HCT116 (cell line): ENCODE data around the gene HAX1. TPM values are rescaled to one million over a fixed set of nuclear protein-coding genes. Genes with fewer than 3 reads are reported as not detected.

ENCODE experiments used
- ATAC-seq: fragments of 200-7000 bp; cut with Tn5 transposase; 2 replicates; pipeline ENCODE4 v1.9.1; 2020; ENCODE audit warnings: mild to moderate bottlenecking, moderate library complexity
- Bru-seq: library from RNA; stranded (reverse); fragments of 400-500 nt; gene quantifications from one replicate; lab custom pipeline; 2021; lab: Mats Ljungman, UMichigan
- BruChase-seq, 2 experiments: library from RNA; stranded (reverse); fragments of 400-500 nt; gene quantifications; one replicate each; lab custom pipeline; 2021; lab: Mats Ljungman, UMichigan
- BruUV-seq: library from RNA; stranded (reverse); fragments of 400-500 nt; replicated peaks from 2 replicates; lab custom pipeline; 2021; lab: Mats Ljungman, UMichigan
- CTCF ChIA-PET: fragments of 300-600 bp; sonication (Branson Sonifier 250); formaldehyde crosslinking; loops from one replicate; lab custom pipeline; 2021; ENCODE audit warnings: antibody characterized with exemption; lab: Charles Lee
- POLR2A ChIA-PET: fragments of 300-600, 350-600 bp; sonication (Branson Sonifier 250); formaldehyde crosslinking; loops from one replicate; lab custom pipeline; 2021; ENCODE audit warnings: antibody characterized with exemption; lab: Charles Lee
- RAD21 ChIA-PET, 2 experiments: fragments of 300-600 bp; sonication (Branson Sonifier 250); formaldehyde crosslinking; loops; one replicate each; lab custom pipeline; 2023; ENCODE audit warnings: low total read pairs in 2 of 2; ENCODE audit not compliant: uncharacterized antibody in 2 of 2, unreplicated experiment in 2 of 2, low non-redundant PET in 1 of 2; lab: Charles Lee
- DNase-seq: peaks from one replicate; pipeline ENCODE4 v3.0.0-alpha.2; 2010; ENCODE audit warnings: low read depth, low spot score
- H2AFZ ChIP-seq: fragments of 200-600 bp; shearing (Covaris generic), sonication (generic); 2 replicates; pipeline ENCODE4 v1.6.1; 2017; ENCODE audit warnings: low read depth, mixed run types, mixed read lengths, antibody characterized with exemption, low read length; ENCODE audit not compliant: poor library complexity, severe bottlenecking
- H3K27ac ChIP-seq: 2 replicates; pipeline ENCODE4 v1.5.1; 2012; ENCODE audit warnings: low read depth, low read length
- H3K27me3 ChIP-seq: fragments of 200-600 bp; sonication (generic); 2 replicates; pipeline ENCODE4 v1.6.1; 2016; ENCODE audit warnings: mixed run types, low read length, mixed read lengths; ENCODE audit not compliant: insufficient read depth
- H3K36me3 ChIP-seq, 2 experiments: fragments of 200-500 bp in 1 of 2; fragments of 200-600 bp in 1 of 2; sonication (Bioruptor generic) in 1 of 2; sonication (generic) in 1 of 2; 2 replicates each; pipeline versions ENCODE4 v1.5.1 to v1.6.1; 2014 to 2016; ENCODE audit warnings: low read length in 2 of 2, inconsistent platforms in 1 of 2, mixed read lengths in 1 of 2, mixed run types in 1 of 2; ENCODE audit not compliant: insufficient read depth in 2 of 2, control insufficient read depth in 1 of 2
- H3K4me1 ChIP-seq, 2 experiments: fragments of 200-600 bp in 1 of 2; sonication (generic) in 1 of 2; 2 replicates each; pipeline versions ENCODE4 v1.5.1 to v1.6.1; 2012 to 2017; ENCODE audit warnings: low read length in 2 of 2, inconsistent platforms in 1 of 2, mild to moderate bottlenecking in 1 of 2, mixed read lengths in 1 of 2, mixed run types in 1 of 2, moderate library complexity in 1 of 2; ENCODE audit not compliant: insufficient read depth in 2 of 2, control insufficient read depth in 1 of 2
- H3K4me2 ChIP-seq: fragments of 200-600 bp; sonication (generic); 2 replicates; pipeline ENCODE4 v1.6.1; 2017; ENCODE audit warnings: mixed run types, low read length, mixed read lengths
- H3K4me3 ChIP-seq, 2 experiments: fragments of 200-600 bp in 1 of 2; sonication (generic) in 1 of 2; replicated peaks in 1 of 2; 2 replicates each; pipeline ENCODE4 v1.5.1; 2011 to 2016; ENCODE audit warnings: low read length in 2 of 2, control low read depth in 1 of 2, low read depth in 1 of 2, mild to moderate bottlenecking in 1 of 2, mixed read lengths in 1 of 2, mixed run types in 1 of 2
- H3K79me2 ChIP-seq: fragments of 200-600 bp; sonication (generic); 2 replicates; pipeline ENCODE4 v1.6.1; 2017; ENCODE audit warnings: mild to moderate bottlenecking, mixed run types, low read length, moderate library complexity, mixed read lengths; ENCODE audit not compliant: insufficient read depth
- H3K9ac ChIP-seq: fragments of 200-600 bp; sonication (generic); 2 replicates; pipeline ENCODE4 v1.6.1; 2016; ENCODE audit warnings: low read length, mixed read lengths
- H3K9me2 ChIP-seq: fragments of 200-600 bp; sonication (generic), shearing (Covaris generic); 2 replicates; pipeline ENCODE4 v1.6.1; 2017; ENCODE audit warnings: mixed run types, mild to moderate bottlenecking, moderate library complexity; ENCODE audit not compliant: insufficient read depth
- H3K9me3 ChIP-seq, 2 experiments: fragments of 200-500 bp in 1 of 2; fragments of 200-600 bp in 1 of 2; sonication (Bioruptor generic) in 1 of 2; sonication (generic) in 1 of 2; 2 replicates each; pipeline ENCODE4 v1.6.1; 2014 to 2017; ENCODE audit warnings: low read length in 2 of 2, mixed read lengths in 2 of 2, inconsistent platforms in 1 of 2, low read depth in 1 of 2, mild to moderate bottlenecking in 1 of 2, mixed run types in 1 of 2, moderate library complexity in 1 of 2; ENCODE audit not compliant: control insufficient read depth in 1 of 2, insufficient read depth in 1 of 2
- H4K20me1 ChIP-seq: fragments of 200-600 bp; sonication (generic), shearing (Covaris generic); 2 replicates; pipeline ENCODE4 v1.6.1; 2017; ENCODE audit warnings: mixed run types, mild to moderate bottlenecking, moderate library complexity; ENCODE audit not compliant: insufficient read depth
- CBX3 ChIP-seq: IDR thresholded peaks from 2 replicates; pipeline ENCODE4 v1.6.1; 2012; ENCODE audit warnings: low read depth
- CEBPB ChIP-seq: IDR thresholded peaks from 2 replicates; pipeline ENCODE4 v1.6.1; 2012; ENCODE audit warnings: low read depth
- EGR1 ChIP-seq: IDR thresholded peaks from 2 replicates; pipeline ENCODE4 v1.6.1; 2012; ENCODE audit warnings: low read depth
- ELF1 ChIP-seq: IDR thresholded peaks from 2 replicates; pipeline ENCODE4 v1.6.1; 2012; ENCODE audit warnings: low read depth, borderline replicate concordance
- EZH2 ChIP-seq: fragments of 200-600 bp; sonication (generic); IDR thresholded peaks from 2 replicates; pipeline ENCODE4 v1.6.1; 2017; ENCODE audit warnings: antibody characterized with exemption, mixed run types
- EZH2phosphoT487 ChIP-seq: fragments of 200-600 bp; IDR thresholded peaks from 2 replicates; pipeline ENCODE4 v1.6.1; 2018; ENCODE audit warnings: antibody characterized with exemption, borderline replicate concordance
- FOSL1 ChIP-seq: IDR thresholded peaks from 2 replicates; pipeline ENCODE4 v1.6.1; 2012; ENCODE audit warnings: low read depth
- POLR2A ChIP-seq: IDR thresholded peaks from 2 replicates; pipeline ENCODE4 v1.7.0; 2011; ENCODE audit warnings: borderline replicate concordance; ENCODE audit not compliant: insufficient read depth, insufficient read length; ENCODE audit errors: extremely low read depth
- POLR2AphosphoS5 ChIP-seq: IDR thresholded peaks from 2 replicates; pipeline ENCODE4 v1.6.1; 2011; ENCODE audit warnings: mild to moderate bottlenecking, low read depth, low read length, moderate library complexity
- RAD21 ChIP-seq: IDR thresholded peaks from 2 replicates; pipeline ENCODE4 v1.6.1; 2012; ENCODE audit warnings: low read depth, mild to moderate bottlenecking
- REST ChIP-seq: IDR thresholded peaks from 2 replicates; pipeline ENCODE4 v1.6.1; 2012; ENCODE audit warnings: low read depth
- SIN3A ChIP-seq: IDR thresholded peaks from 2 replicates; pipeline ENCODE4 v1.6.1; 2012; ENCODE audit warnings: low read depth
- TCF7L2 ChIP-seq: IDR thresholded peaks from 2 replicates; pipeline ENCODE4 v1.7.0; 2011; ENCODE audit warnings: borderline replicate concordance, inconsistent platforms; ENCODE audit not compliant: insufficient read depth, insufficient read length; ENCODE audit errors: extremely low read depth
- YY1 ChIP-seq: IDR thresholded peaks from 2 replicates; pipeline ENCODE4 v1.6.1; 2011; ENCODE audit warnings: low read length, low read depth, moderate library complexity, mild to moderate bottlenecking; ENCODE audit not compliant: insufficient replicate concordance; ENCODE audit errors: extremely low read depth
- ZBTB33 ChIP-seq: IDR thresholded peaks from 2 replicates; pipeline ENCODE4 v1.6.1; 2011; ENCODE audit warnings: mild to moderate bottlenecking, low read length, moderate library complexity; ENCODE audit not compliant: insufficient replicate concordance; ENCODE audit errors: extremely low read depth
- ZFX ChIP-seq: fragments of 450-650 bp; IDR thresholded peaks from 2 replicates; pipeline ENCODE4 v1.6.1; 2017
- ZNF274 ChIP-seq: fragments of 200-500 bp; sonication (Bioruptor generic); IDR thresholded peaks from 2 replicates; pipeline ENCODE4 v1.6.1; 2014; ENCODE audit warnings: mild to moderate bottlenecking, low read depth, low read length, inconsistent platforms
- intact Hi-C: fragments of 100-400 bp; cut with micrococcal nuclease; formaldehyde crosslinking; loops from 2 replicates; pipeline ENCODE4 v1.10.0; 2022
- long read RNA-seq: library from polyadenylated mRNA; unstranded; transcript quantifications from one replicate; pipeline ENCODE4 v2.0.0, GENCODE V29; 2021; ENCODE audit not compliant: unreplicated experiment
- polyA plus RNA-seq: library from polyadenylated mRNA; unstranded; fragments of >200 nt; gene quantifications from 2 replicates; pipeline ENCODE4 v1.2.1, GENCODE V29; 2012; ENCODE audit warnings: missing spikeins
- total RNA-seq: library from RNA; stranded (reverse); gene quantifications from one replicate; pipeline ENCODE4 v1.2.1, GENCODE V29; 2021; ENCODE audit not compliant: unreplicated experiment
- TF ChIP-seq, protein P1 (sequence below): IDR thresholded peaks from 2 replicates; pipeline ENCODE4 v1.6.1; 2012
- TF ChIP-seq, protein P2 (sequence below): IDR thresholded peaks from 2 replicates; pipeline ENCODE4 v1.6.1; 2012

HAX1 gene
- total RNA-seq (93.6 TPM), Bru-seq, nascent RNA (percentile 87 among the genes with signal in this experiment), BruChase-seq, experiment 1, labeled RNA remaining after a 6-hour chase (percentile 97 among the genes with signal in this experiment), BruChase-seq, experiment 2, labeled RNA remaining after a 2-hour chase (percentile 93 among the genes with signal in this experiment)
- 109 and 165 TPM in 2 replicates for polyA plus RNA-seq
- long read RNA-seq, transcript HAX1-201 (7 exons, 1,227 nt), result major isoform, 63 of 86 reads
- long read RNA-seq, partial matches to known transcripts, result 13 of 86 reads
- long read RNA-seq, other reads (novel, unspliced or antisense), result 6 of 86 reads

GRCh38 chr1:154272217-154272998, at the start of gene HAX1:
Gene HAX1, plus strand, starts transcription at chr1:154272629. Its CDS starts 95 bp downstream, at chr1:154272724.
- ChIA-PET RAD21 (interaction anchor here in 1 of 2 experiments (1.4 kb wide), 1 partner anchor 73 kb away, joined by 11 read pairs; no protein-coding TSS in a partner anchor), CTCF (interaction anchor here (1.5 to 1.8 kb wide), 2 partner anchors 73 to 274 kb away, joined by 6 to 16 read pairs; no protein-coding TSS in a partner anchor), POLR2A (interaction anchor here (0.7 kb wide), 1 partner anchor 236 kb away, joined by 4 read pairs; no protein-coding TSS in a partner anchor)
- peak within 1 kb of the TSS; percentile 73 for H3K27ac ChIP-seq
- H4K20me1 ChIP-seq, result no peaks in the 10 kb centered on the region
- intact Hi-C loops, result loop anchor here (1.0 to 5.0 kb wide), 3 partner anchors 73 to 920 kb away; no protein-coding TSS in a partner anchor
- peaks cover 3 to 16% of the 10 kb centered on the region in 2 experiments; a peak in 3 of 4 replicates for H3K4me1 ChIP-seq
- peak within 1 kb of the TSS; percentile 78 to 97 for H3K4me3 ChIP-seq
- peaks cover 20 to 26% of the 10 kb centered on the region in 2 experiments for H3K36me3 ChIP-seq
- ATAC-seq (peak; percentile 94), DNase-seq (peak; percentile 96)
- H3K9me3 ChIP-seq, result no peaks in the 10 kb centered on the region
- H3K9me2 ChIP-seq, result no peaks in the 10 kb centered on the region
- peak within 1 kb of the TSS; percentile 92 for H3K9ac ChIP-seq
- H2AFZ ChIP-seq, result peak within 1 kb of the TSS; percentile 9
- no peaks in the 10 kb centered on the region for H3K27me3 ChIP-seq
- BruUV-seq, result TSS peak; percentile 70
- peaks cover 13% of the 10 kb centered on the region for H3K79me2 ChIP-seq
- peak within 1 kb of the TSS; percentile 95 for H3K4me2 ChIP-seq
- TF ChIP-seq RAD21, result peak; percentile 98
- no peak for TF ChIP-seq REST
- peak; percentile 68 for TF ChIP-seq YY1
- TF ChIP-seq POLR2A, result peak; percentile 48
- no peak for TF ChIP-seq CEBPB
- no peak for TF ChIP-seq EZH2
- peak; percentile 66 for TF ChIP-seq TCF7L2
- peak; percentile 41; the same call in 1 of the 2 replicates for TF ChIP-seq CBX3
- peak; percentile 42; the same call in 1 of the 2 replicates for TF ChIP-seq ELF1
- no peak for TF ChIP-seq ZFX
- peak; percentile 49; the same call in 1 of the 2 replicates for TF ChIP-seq SIN3A
- peak; percentile 97 for TF ChIP-seq EGR1
- TF ChIP-seq POLR2AphosphoS5, result peak; percentile 90
- TF ChIP-seq EZH2phosphoT487, result no peak
- no peak for TF ChIP-seq ZNF274
- no peak for TF ChIP-seq FOSL1
- TF ChIP-seq, protein P1, sequence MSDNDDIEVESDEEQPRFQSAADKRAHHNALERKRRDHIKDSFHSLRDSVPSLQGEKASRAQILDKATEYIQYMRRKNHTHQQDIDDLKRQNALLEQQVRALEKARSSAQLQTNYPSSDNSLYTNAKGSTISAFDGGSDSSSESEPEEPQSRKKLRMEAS, result peak; percentile 62
- TF ChIP-seq, protein P2, sequence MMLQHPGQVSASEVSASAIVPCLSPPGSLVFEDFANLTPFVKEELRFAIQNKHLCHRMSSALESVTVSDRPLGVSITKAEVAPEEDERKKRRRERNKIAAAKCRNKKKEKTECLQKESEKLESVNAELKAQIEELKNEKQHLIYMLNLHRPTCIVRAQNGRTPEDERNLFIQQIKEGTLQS, result no peak
- TF ChIP-seq ZBTB33, result peak; percentile 53
